ENCODE results near the gene CA5A. TPM values are rescaled to one million over a fixed set of nuclear protein-coding genes. Genes with fewer than 3 reads are reported as not detected.
A peak's percentile ranks its signal among the peaks of the same experiment; 100 is the strongest.
"Not testable (repeated sequence)": the region's sequence is repeated elsewhere in the genome, so short reads cannot be mapped to it uniquely, and the experiment has no call there.

The CA5A gene
- total RNA-seq, 1 experiment from 2014 or later: not detected

DNA sequence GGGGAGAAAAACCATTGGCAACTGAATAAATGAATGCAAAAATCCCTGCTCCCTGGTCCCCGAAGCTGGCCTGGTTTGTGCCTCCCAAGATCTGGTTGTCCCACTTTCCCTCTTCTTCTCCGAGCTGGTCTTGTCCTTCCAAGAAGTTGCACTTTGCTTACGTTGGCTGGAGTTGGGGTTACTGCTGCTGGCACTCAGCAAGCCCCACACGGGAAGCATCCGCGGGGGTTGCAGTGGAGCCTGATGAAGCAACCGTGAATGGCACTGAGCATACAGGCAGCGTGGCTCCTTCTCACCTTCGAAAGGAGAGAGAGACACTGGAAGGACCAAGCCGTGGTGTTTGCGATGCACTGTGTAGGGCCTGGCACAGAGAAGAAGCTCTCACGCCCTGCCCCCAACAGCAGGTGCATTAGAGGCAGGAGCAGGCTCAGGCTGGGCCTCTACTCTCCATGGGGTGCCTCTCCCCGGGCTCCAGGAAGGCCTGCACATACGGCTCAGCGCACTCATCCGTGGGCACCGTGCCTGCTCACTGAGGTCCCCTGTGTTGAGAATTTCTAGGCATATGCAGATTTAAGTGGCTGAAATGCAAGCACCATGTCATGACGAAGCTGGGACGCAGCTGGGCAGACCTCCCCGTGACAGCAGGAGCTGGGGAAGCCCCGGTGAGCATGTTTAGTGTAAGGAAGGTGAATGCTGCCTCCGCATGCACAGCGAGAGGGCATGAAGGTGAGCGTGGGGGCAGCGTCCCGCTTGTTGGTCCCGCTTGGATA, 12.1 kb downstream of the CA5A start:
- no peak for DNase-seq (ENCODE audit: low read depth)

DNA sequence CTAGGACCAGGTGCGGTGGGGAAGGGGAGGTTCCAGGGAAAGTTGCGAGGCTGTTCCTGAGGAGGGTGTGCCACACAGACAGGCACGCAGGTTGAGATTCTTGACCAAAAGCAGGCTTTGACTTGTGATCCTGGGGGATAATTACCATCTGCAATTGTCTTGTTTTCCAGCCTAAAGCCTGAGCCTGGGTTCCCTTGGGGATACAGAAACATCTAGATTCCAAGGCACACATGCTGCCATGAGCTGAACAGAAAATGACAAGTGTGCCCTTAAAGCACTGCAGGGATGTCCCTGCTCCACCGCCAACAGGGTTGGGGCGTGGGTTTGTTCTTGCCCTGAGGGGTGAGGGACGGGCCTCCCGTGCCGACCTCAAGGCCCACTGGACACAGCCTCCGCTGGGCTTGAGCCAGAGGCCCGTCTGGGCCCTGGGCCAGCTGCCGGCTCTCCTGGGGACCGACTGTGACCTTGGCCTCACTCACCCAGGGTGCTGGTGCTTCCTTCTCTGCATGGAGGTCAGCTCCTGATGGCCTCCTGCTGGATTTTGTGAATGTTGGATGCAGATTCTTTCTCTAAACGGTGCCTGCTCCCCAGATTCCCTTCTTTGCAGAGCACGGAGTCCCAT, 14.0 kb downstream of the CA5A start:
- no peak for DNase-seq (ENCODE audit: low read depth)

DNA sequence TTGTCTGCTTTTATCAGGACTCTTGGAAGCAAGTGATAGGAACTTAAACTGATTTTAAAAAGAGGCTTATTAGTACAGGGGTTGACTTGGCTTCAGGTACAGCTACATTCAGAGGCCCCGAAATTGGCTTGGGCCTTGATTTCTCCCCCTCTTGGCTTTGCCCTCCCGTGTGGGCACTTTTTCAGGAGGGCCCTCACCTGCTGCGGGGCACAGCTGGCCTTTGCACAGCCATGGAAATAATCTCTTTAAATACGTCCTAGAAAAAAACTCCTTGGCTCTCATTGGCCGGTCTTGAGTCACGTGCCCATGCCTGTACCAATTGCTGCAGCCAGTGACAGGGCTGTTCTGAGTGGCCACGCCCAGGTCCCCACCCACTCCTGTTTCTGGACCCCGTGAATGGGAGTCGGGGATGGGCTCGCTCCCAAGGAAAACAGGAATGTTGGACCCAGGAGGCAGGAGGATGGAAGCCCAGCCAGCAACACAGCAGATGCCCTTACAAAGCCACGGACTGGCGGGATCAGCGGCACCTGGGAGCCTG, 15.0 kb downstream of the CA5A start:
- no peak for DNase-seq (ENCODE audit: low read depth)

DNA sequence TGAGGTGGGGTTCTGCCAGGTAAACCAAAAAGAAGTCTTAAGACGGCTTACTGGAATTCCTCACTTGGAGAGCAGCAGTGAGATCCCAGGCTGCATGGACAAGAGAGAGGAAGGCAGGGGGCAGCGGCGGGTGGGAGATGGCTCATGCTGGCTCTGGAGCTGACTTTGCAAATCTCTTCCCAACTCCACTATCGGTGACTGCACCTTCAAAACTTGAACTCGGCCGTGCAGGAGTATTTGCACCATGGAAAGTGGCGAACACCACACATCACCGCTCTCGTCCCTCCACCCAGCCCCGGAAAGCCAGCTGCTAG, 16.7 kb downstream of the CA5A start:
- DNase-seq (ENCODE audit: low read depth): no peak

DNA sequence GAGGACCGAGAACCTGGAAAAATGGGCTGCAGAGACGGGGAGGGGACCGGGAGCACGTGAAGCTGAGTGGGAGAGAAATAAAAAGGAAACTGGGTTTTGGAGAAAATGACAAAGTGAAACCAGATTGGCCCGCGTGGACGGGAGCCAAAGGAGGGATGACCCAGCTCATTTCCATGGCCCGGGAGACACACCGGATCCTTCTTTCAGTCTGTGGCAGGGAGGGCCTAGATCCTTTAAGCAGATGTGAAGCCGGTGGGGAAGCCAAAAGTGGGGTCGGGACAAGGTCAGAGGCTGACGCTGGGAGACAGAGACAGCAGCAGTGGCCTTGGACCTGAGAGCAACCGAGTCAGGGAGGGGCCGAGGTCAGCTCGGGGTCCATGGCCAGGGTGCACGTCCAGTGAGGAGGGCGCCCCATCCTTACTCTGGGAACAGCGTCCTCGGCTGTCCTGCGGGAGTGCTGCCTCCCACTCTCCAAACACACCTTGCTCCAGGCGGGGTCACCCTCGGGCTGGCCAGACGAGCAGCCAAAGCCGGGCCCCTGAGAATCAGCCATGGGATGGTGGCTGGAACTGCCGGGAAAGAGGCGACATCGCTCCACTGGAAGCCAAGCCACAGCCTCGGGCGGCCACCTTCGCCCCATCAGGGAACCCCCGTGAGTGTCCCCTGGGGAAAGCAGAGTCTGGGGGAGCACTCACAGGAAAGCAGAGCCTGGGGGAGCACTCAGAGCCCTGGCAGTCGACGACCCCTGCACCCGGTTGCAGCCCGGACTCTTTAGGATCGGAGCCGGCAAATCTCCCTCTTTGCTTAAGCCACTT, 17.3 kb downstream of the CA5A start:
- DNase-seq (ENCODE audit: low read depth): peak; percentile 57

DNA sequence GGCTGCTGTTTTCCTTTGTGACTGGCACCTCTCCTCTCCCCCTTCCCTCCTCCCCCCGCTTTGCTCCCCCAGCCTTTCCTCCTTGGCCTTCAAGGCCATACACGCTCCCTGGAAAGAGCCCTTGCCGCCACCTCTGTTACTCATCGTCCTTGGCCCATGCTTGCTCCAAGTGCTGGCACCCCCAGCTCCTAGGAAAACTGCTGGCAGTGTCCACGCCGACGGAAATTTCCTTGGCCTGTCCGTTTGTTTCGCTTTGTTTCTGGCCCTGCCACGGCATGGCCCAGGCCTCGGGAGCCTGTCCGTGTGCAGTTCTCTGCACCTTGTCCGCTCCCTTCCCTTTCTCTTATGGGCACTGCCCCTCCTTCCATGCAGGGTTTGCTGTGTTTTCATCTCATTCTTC, 18.0 kb downstream of the CA5A start:
- peak; percentile 51 for DNase-seq (ENCODE audit: low read depth)

DNA sequence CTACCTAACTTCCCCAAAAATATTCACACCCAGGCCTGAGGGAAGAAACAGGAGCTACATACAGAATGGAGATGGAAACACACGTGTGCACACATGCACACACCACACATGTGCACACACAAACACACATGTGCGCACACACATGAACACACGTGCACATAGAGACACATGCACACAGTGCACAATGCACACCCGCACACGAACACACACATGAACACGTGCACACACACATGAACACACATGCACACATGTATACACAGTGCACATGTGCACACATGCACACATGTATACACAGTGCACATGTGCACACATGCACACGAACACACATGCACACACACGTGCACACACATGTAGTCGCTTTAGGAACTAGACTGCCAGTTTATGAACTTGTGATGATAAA, 18.8 kb downstream of the CA5A start:
- no peak for DNase-seq (ENCODE audit: low read depth)

DNA sequence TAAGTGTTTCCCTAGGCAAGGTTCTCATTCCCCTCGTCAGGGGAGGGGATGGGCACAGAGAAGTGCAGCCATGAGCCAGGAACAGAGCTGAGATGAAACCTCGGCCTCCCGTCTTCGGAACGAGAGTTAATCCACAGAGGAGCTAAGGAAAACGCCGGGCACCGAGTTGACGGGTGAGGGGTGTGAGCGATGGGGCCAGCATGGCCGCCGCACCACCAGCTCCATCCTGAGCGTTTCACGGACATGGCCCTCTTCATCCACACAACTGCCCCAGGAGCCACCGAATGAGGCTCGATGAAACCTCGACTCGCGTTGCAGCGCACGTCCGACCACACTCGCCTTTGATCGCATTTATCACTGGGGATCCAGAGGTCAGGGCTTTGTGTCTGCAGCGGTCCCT, 21.5 kb downstream of the CA5A start:
- no peak for DNase-seq (ENCODE audit: low read depth)

DNA sequence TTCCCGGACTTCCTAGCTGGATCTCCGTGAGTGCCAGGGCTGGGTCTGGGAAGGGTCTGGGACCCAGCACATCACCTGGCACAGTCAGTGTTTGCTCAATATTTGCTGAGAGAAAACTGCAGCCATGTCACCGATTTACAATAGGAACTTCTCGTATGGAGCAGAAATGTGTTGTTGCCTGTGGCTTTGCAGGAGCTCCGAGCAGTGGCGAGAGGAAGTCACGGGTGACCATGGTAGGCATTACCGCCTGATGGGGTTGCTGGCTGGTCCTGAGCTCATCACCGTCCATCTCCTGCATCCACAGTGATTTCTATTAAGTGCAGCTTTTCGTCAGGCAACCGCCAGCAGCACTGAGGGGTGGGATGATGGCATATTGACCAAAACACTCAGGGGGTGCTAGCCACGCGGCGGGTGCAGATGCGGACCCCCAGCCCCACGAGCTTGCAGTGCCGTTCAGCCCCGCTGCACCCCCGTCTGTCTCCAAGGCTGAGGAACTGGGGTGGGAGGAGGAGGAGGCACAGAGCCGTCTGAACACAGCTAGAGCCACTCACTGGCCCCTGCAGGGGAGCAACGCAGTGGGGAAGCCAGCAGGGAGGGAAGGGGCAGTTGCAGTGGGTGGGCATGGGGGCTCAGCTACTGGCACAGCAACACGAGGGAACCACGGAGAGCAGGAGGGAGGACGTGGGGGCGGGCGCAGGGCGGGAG, 22.2 kb downstream of the CA5A start:
- not testable (repeated sequence) for DNase-seq (ENCODE audit: low read depth)

DNA sequence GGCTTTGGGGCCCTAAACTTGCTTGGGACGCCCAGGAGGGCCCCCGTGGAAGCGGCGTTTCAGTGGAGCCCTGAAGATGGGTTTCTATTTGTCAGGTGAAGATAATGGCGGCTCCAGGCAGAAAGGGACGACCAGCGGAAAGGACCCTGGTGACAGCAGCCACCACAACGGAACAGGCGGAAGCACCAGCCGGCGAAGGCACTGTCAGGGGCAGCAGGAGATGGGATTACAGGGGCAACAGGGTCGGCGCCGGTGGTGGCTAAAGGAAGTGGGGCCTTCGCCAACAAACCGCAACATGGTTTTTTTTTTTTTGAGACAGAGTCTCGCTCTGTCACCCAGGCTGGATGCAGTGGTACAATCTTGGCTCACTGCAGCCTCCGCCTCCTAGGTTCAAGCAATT, 23.6 kb downstream of the CA5A start:
- DNase-seq (ENCODE audit: low read depth): not testable (repeated sequence)

DNA sequence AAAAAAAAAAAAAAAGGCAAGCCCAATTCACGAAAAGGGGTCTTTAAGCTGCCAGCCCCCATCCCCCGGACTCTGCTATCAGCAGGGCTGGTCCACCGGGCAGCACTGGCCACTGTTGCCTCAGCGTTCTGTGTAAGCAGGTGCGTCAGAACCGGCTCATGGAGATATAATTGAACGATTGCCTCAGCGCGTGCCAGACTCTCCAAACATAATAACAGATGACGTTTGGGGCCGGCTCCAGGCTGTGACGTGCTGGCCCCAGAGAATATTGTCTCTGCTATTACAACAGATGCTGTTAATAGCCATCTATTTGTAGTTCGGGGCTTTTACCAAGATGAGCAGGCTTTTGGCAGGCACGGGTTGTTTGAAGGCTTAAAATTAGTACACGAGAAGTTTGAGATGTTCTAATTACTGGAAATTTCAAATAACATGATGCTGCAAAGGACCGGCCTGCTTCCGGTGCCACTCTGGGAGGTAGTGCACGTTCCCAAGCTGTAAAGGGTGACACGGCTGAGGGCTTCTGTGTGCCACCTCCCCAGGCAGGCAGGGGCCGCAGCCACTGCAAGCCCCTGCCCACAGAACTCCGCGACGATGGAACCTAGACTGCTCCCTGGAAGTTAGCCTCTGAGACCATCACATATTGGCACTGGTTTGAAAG, 25.1 kb downstream of the CA5A start:
- DNase-seq (ENCODE audit: low read depth): not testable (repeated sequence)

DNA sequence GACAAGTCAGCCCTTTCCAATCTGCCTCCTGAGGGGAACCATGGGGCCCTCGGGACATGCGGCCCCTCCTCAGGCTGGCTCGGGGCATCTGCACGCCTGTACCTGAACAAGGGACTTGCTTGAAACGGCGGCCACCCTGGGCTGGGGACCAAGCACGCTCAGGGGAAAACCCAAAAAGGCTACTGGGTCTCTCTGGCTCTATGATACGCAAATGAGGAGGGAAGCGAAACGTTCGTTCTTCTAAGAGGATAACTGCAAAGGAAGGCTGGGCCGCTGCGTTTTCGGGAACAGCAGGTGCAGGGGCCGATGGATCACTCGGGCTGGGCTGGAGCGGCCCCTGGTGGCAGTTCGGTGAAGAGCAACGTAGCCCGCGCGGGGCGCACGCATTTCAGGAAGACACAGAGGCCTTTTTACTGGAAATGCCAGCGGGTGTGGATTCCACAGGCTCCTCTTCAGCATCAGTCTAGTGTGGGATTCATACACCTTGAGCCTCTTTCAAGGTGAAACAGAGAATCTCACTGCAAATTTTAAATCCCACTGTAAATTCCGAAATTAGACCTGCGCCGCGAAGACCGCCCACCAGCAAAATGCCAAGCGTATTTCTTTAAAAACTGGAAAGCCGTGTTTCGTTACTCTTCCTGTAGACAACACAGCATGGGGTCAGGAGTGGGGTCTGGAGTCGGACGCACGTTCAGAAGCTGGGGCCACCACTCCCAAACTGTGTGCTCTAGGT, 27.0 kb downstream of the CA5A start:
- DNase-seq (ENCODE audit: low read depth): peak; percentile 63

DNA sequence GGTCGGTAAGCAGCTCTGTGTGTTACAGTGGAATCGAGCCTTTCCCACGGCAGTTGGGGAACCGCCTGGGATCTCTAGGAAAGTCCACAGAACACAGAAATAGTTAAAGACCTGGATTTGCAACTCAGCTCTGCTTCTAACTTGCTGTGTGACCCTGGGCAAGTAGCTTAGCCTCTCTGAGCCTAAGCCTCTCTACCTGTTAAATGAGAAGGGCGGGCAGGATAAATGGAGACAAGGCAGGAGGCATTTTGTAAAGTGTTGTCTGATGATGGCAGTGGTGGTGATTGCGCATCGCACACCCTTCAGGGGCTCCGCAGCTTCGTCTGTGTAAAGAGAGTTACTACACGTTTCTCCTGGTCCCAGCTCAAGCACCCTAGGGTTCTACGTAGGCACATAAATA, 28.2 kb downstream of the CA5A start:
- DNase-seq (ENCODE audit: low read depth): not testable (repeated sequence)

DNA sequence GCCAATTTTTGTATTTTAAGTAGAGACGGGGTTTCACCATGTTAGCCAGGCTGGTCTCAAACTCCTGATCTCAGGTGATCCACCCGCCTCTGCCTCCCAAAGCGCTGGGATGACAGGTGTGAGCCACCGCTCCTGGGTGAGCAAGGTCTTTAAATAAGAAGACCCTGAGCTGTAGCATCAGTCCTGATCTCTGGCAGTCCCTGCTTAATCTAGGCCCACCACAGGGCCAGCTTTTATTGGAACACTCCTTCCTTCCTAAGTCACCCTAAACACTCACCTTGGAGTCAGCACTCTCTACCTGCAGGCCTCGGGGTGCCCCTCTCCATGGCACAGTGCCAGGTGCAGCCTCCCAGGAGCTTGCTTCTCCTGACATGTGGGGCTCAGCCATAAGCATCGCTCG, 30.8 kb downstream of the CA5A start:
- DNase-seq (ENCODE audit: low read depth): not testable (repeated sequence)

DNA sequence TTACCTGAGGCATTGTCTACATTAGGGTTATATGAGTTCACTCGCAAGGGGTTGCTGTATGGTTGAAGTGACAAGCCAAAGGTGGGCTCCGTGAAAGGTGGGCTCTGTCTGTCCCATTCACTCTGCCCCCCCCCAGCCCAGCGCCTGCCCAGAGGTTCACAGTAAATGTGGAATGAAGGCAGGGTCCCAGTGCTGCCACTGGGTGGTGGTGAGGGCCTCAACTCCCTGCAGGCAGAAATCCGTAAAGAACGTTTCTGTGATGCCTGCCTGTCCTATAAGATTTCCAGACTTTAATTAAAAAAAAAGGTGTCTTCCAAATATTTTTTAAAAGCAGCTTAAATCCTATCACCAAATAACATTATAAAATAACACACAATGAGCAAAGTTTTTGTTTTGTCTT, 31.4 kb downstream of the CA5A start:
- DNase-seq (ENCODE audit: low read depth): not testable (repeated sequence)

DNA sequence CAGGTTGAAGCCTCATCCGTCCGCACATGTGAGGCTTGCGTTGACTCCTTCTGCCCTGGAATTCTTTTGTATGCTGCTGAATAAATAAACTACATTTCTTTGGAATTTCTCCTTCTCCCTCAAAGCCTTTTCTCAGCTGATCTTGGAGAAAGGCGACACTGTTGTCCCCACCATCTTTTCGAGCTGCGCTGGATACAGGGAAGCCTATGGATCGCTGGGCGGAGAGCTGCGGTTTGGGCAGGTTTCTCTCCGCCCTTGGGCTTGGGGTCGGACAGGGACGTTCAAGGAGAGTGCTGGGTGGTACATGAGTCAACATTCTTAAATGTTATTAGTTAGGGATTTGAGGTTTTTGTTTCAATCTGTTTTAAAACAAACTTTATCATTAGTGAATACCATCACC, 35.8 kb downstream of the CA5A start:
- DNase-seq (ENCODE audit: low read depth): not testable (repeated sequence)

DNA sequence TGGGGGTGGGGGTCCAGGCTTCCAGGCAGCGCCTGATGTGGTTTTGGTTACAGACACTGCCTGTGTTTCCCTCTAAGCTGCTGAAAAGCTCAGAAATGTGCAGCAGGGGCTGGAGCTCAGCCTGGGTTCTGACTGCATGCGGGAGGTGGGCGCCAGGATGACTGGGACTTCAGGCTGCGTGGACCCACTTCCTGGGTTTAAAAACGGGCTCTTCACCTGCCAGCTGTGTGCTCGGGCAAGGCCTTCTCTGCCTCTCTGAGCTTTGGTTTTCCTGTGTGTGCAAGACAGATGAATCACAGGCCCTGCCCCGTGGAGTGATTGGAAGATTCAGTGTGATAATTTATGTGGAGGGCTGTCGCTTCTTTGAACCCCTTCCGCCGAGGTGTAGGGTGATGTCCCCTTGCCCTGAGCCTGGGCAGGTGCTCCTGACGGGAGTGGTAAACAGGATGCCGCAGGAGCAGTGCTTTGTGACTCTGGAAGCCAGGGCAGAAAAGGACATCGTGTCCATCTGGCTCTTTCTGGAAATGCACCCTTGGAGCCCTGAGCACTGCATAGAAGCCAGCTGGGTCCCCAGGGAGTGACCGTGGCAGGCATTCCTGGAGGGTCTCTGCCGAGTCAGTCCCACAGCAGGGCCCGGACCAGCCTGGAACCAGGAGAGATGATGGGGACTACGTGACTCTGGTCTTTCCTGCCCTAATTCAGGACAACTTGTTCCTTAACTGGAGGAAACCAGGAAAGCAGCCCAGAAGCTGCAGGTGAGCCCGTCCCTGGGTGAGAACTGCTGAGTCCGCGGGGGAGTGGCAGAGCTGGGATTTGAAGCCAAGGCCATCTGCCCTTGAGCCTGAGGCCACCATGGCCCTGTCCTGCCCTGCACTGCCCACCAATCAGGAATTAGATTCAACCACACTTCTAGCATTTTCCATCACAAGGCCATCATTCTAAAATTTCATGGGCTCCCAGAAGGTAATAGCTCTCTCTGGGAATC, 38.5 kb downstream of the CA5A start:
- DNase-seq (ENCODE audit: low read depth): peak; percentile 13

DNA sequence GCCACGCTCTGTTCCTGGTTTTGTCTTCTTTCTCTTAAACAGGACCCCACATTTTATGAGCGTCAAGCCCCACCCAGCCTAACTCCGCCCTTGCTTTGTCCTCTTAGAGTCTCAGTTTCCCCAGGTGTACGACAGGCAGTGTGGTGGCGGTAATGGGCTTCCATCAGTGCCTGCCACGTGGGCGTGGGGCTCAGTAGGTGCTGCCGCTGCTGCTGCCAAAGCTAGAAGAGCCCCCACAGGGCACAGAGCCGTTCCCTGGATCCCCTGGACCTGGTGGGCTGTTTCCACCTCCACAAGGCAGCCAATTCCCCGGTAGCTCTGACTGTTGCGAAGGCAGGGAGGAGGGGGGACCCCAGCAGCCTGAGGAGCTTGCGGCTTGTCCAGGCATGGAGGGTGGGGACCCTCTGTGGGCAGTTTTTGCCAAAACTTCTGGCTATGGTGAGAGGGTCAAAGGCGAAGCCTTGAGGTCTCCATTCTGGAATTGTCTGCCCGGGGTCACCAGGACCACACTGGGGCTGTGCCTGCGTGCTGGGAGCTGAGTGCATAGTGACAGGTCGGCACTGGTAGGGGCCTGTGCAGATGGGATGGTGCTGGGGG, 39.3 kb downstream of the CA5A start:
- DNase-seq (ENCODE audit: low read depth): not testable (repeated sequence)

All from Daoy (cell line).